ENCODE measurements around the gene CT47A1. TPM values are rescaled to one million over a fixed set of nuclear protein-coding genes. Genes with fewer than 3 reads are reported as not detected.
"Not testable (repeated sequence)": the region's sequence is repeated elsewhere in the genome, so short reads cannot be mapped to it uniquely, and the experiment has no call there.

Gene CT47A1
- total RNA-seq: not detected
- not detected for polyA plus RNA-seq
- long read RNA-seq, donor 1: 0 reads
- long read RNA-seq, donor 2: 0 reads
- long read RNA-seq, donor 3: 0 reads
- long read RNA-seq, donor 4: 0 reads
- long read RNA-seq, donor 5: 0 reads
- long read RNA-seq, donor 6: 0 reads
- long read RNA-seq, donor 7: 0 reads
- long read RNA-seq, donor 8: 0 reads
- long read RNA-seq, donor 9: 0 reads
- long read RNA-seq, donor 10: 0 reads

DNA sequence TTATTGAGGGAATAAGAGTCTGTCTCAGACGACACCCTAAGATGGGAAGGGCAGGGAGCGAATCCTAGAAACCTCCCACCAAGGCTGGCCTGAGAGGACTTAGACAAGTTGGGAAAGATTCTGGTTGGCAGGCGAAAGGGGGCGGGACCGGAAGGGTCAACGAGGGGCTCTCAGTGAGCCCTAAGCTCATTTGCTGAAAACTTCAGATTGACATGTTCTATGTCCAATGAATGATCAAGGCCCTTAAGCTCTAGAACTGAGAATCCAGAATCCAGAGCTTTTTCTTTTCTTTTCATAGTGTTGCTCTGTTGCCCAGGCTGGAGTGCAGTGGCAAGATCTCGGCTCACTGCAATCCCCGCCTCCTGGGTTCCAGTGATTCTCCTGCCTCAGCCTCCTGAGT, at the start of gene CT47A1:
CT47A1 (minus strand) TSS at position 101 of the 400 bp plus-strand sequence. CDS start 231 bp downstream, outside the sequence.
- H3K4me1 ChIP-seq (replicated peaks in 1 of 2); H3K9me3 ChIP-seq (replicated peaks in 1 of 3); intact Hi-C loops (cut with DNase I); H3K4me3 ChIP-seq; H3K27ac ChIP-seq; H3K27me3 ChIP-seq; H3K36me3 ChIP-seq (replicated peaks in 1 of 2); DNase-seq: not testable (repeated sequence)
- no CpG with 5 or more reads among the region's 8 CpGs for WGBS, 4 donors

- no peaks in the 10 kb centered on the region for H3K36me3 ChIP-seq (replicated peaks in 1 of 2)
- H3K4me1 ChIP-seq (replicated peaks in 1 of 2): no peaks in the 10 kb centered on the region
- H3K9me3 ChIP-seq (replicated peaks in 1 of 3): no peaks in the 10 kb centered on the region
- peaks cover 5% of the 10 kb centered on the region for H3K27me3 ChIP-seq
- no peak for DNase-seq
- intact Hi-C loops (cut with DNase I): no loop called here
- TF ChIP-seq POLR2A (IDR thresholded peaks at IDR 0.05) (no peak), CTCF (IDR thresholded peaks at IDR 0.05) (no peak)
- 46 to 72% (median 52%) methylated on average over 2 of the region's 2 CpGs for WGBS, 4 donors
- H3K4me3 ChIP-seq: no peak overlapping the region
- no peak overlapping the region for H3K27ac ChIP-seq
Measured at GRCh38 chrX:121032531-121032930, 47.0 kb upstream of the CT47A1 start.

- TF ChIP-seq CTCF (IDR thresholded peaks at IDR 0.05) (no peak), POLR2A (IDR thresholded peaks at IDR 0.05) (no peak)
- no peak for DNase-seq
- Histone ChIP-seq H3K4me3 (no peak overlapping the region), H3K9me3 (replicated peaks in 1 of 3) (no peaks in the 10 kb centered on the region), H3K36me3 (replicated peaks in 1 of 2) (no peaks in the 10 kb centered on the region), H3K4me1 (replicated peaks in 1 of 2) (no peaks in the 10 kb centered on the region), H3K27me3 (peaks cover 14% of the 10 kb centered on the region), H3K27ac (no peak overlapping the region)
- intact Hi-C loops (cut with DNase I): no loop called here
- WGBS, 4 donors: 86 to 97% (median 90%) methylated on average over 1 to 4 of the region's 4 CpGs
Measured at GRCh38 chrX:121030083-121030482, 44.5 kb upstream of the CT47A1 start.

DNA sequence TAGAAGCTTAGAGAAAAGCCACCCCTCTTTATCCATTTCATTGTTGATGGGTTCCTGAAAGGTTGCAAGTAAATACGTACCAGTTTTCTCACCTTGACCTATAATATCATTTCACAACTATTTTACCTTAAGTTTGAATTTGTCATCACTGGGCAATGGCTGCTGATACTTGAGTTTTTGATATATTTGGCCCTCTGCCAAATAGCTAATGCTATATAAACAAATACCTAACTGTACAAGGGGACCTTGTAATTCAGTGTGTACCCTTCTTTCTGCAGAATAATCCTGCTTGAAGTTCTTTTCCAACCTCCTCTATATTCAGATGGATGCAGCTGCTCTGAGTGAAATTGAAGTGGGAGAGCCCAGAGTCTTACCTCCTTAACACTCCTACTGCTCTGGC, 42.9 kb upstream of the CT47A1 start:
- no peak for DNase-seq
- 25 to 41% (median 27%) methylated on average over 1 of the region's 1 CpG for WGBS, 4 donors
- H3K4me3 ChIP-seq: no peak overlapping the region
- peaks cover 9% of the 10 kb centered on the region for H3K27me3 ChIP-seq
- intact Hi-C loops (cut with DNase I): no loop called here
- H3K36me3 ChIP-seq (replicated peaks in 1 of 2): no peaks in the 10 kb centered on the region
- H3K9me3 ChIP-seq (replicated peaks in 1 of 3): no peaks in the 10 kb centered on the region
- TF ChIP-seq CTCF (IDR thresholded peaks at IDR 0.05): no peak
- H3K27ac ChIP-seq: no peak overlapping the region
- H3K4me1 ChIP-seq (replicated peaks in 1 of 2): no peaks in the 10 kb centered on the region

DNA sequence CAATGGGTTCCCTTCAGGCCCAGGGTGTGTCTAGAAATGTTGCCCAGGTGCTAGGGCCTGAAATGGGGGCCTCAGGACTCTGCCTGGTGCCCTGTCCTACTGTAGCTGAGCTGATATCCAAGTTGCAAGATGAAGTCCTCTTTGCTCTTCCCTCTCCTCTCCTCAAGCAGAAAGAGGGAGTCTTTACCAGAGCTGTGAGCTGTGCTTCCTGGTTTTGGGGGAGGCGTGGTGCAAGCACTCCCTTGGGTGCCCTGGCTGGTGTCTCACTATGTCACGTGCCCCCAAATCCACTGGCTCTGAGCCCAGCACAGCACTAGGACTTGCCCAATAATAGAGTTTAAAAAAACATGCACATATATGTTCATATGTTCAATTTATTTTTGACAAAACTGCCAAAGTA, 29.3 kb upstream of the CT47A1 start:
- Histone ChIP-seq H3K4me1 (replicated peaks in 1 of 2) (no peaks in the 10 kb centered on the region), H3K4me3 (no peak overlapping the region), H3K9me3 (replicated peaks in 1 of 3) (no peaks in the 10 kb centered on the region), H3K27me3 (no peaks in the 10 kb centered on the region), H3K36me3 (replicated peaks in 1 of 2) (no peaks in the 10 kb centered on the region), H3K27ac (no peak overlapping the region)
- intact Hi-C loops (cut with DNase I): no loop called here
- no peak for DNase-seq
- WGBS, 4 donors: 74 to 93% (median 88%) methylated on average over 2 of the region's 2 CpGs; no CpG with 5 or more reads in 1 of the 4 donors
- TF ChIP-seq CTCF (IDR thresholded peaks at IDR 0.05) (no peak), POLR2A (IDR thresholded peaks at IDR 0.05) (no peak)
